Tibial nerve (tissue), 4 donors: Measurements from ENCODE around the gene FBN1. TPM values are rescaled to one million over a fixed set of nuclear protein-coding genes. Genes with fewer than 3 reads are reported as not detected.
A peak's percentile ranks its signal among the peaks of the same experiment; 100 is the strongest.

Source experiments
- DNase-seq, 2 donors: peaks; one replicate each; pipeline ENCODE4 v3.0.0-alpha.2; 2019; ENCODE audit warnings: low spot score in 2 of 2
- H3K27ac ChIP-seq, 4 donors: fragments of 200-600 bp; sonication (generic) in 3 of 4; one replicate each; pipeline ENCODE4 v1.5.1; 2017 to 2019; ENCODE audit warnings: mild to moderate bottlenecking in 1 of 4
- H3K27me3 ChIP-seq, 2 donors: fragments of 200-600 bp; sonication (generic) in 1 of 2; one replicate each; pipeline versions ENCODE4 v1.5.1 to v1.6.0; 2017 to 2019
- H3K36me3 ChIP-seq, 3 donors: fragments of 200-600 bp; sonication (generic); one replicate each; pipeline ENCODE4 v1.5.1; 2018 to 2019
- H3K4me1 ChIP-seq, 4 donors: fragments of 200-600 bp; sonication (generic) in 3 of 4; one replicate each; pipeline ENCODE4 v1.5.1; 2017 to 2019
- H3K4me3 ChIP-seq, 4 donors: fragments of 200-600 bp; sonication (generic) in 3 of 4; one replicate each; pipeline ENCODE4 v1.5.1; 2017 to 2019; ENCODE audit warnings: mild to moderate bottlenecking in 1 of 4, moderate library complexity in 1 of 4
- H3K9me3 ChIP-seq, 4 donors: fragments of 200-600 bp; sonication (generic) in 3 of 4; one replicate each; pipeline ENCODE4 v1.5.1; 2017 to 2019
- CTCF ChIP-seq, 5 experiments: fragments of 200-600 bp in 3 of 5; fragments of 450-650 bp in 2 of 5; sonication (generic) in 3 of 5; IDR thresholded peaks; one replicate each; pipeline ENCODE4 v1.5.1; 2016 to 2019; ENCODE audit warnings: antibody characterized with exemption in 5 of 5, mild to moderate bottlenecking in 3 of 5, moderate library complexity in 2 of 5
- EP300 ChIP-seq, 2 donors: sonication (generic); formaldehyde crosslinking; IDR thresholded peaks; one replicate each; pipeline ENCODE4 v1.6.1; 2017; ENCODE audit warnings: antibody characterized with exemption in 2 of 2, mild to moderate bottlenecking in 1 of 2
- POLR2A ChIP-seq, 2 donors: fragments of 450-650 bp; IDR thresholded peaks; one replicate each; pipeline ENCODE4 v1.6.1; 2017; ENCODE audit warnings: antibody characterized with exemption in 2 of 2, mild to moderate bottlenecking in 2 of 2, moderate library complexity in 2 of 2
- WGBS, 2 donors: methylation state at CpG; one replicate each; pipeline ENCODE4 v1.1.5; 2018; 5-methylcytosine and 5-hydroxymethylcytosine counted together
- total RNA-seq, 4 donors: library from RNA; depleted of rRNA; stranded (reverse); fragments of >200 nt; gene quantifications; one replicate each; pipeline ENCODE4 v1.1.0, GENCODE V29; 2016

The FBN1 gene
- total RNA-seq, 4 donors from 2014 or later: 144 to 293 (median 234) TPM

- H3K36me3 ChIP-seq: peaks cover 0 to 92% (median 0%) of the 10 kb centered on the region in 3 donors
- peaks cover 0 to 1% (median 0%) of the 10 kb centered on the region in 4 donors for H3K4me1 ChIP-seq
- no peak overlapping the region for H3K27ac ChIP-seq
- no peak for DNase-seq
- H3K9me3 ChIP-seq: no peaks in the 10 kb centered on the region
- no peaks in the 10 kb centered on the region for H3K27me3 ChIP-seq
- no peak for TF ChIP-seq EP300 (IDR thresholded peaks at IDR 0.05)
- TF ChIP-seq CTCF (IDR thresholded peaks at IDR 0.05): no peak
- no peak for TF ChIP-seq POLR2A (IDR thresholded peaks at IDR 0.05)
- no peak overlapping the region for H3K4me3 ChIP-seq
These were observed 145.5 kb downstream of the FBN1 start for GRCh38 chr15:48499978-48500377.

DNA sequence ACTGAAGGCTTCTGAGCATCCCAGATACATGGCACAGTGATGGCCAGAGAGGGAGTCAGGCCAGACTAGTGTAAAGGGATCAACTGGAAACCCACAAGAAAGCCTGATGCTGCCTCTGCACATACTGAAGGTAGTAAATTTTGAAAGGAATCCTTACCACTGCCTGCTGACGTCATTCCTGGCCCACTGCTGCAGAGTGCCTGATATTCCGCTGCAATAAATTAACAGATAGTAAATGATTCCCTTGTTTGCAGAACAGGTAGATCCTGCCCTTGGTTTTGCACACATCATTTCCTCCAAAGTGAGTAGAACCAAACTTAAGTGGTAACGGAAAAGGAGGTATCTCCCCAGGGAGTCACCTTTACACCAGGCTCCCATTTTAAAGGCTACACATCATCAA lies 146.7 kb downstream of the FBN1 start:
- H3K9me3 ChIP-seq: no peaks in the 10 kb centered on the region
- H3K4me3 ChIP-seq: no peak overlapping the region
- 85 to 92% methylated on average over 3 of the region's 3 CpGs for WGBS, 2 donors
- H3K4me1 ChIP-seq: peaks cover 0 to 9% (median 0%) of the 10 kb centered on the region in 4 donors
- peaks cover 0 to 85% (median 0%) of the 10 kb centered on the region in 3 donors for H3K36me3 ChIP-seq
- H3K27ac ChIP-seq: no peak overlapping the region
- no peak for DNase-seq
- no peaks in the 10 kb centered on the region for H3K27me3 ChIP-seq
- no peak for TF ChIP-seq POLR2A (IDR thresholded peaks at IDR 0.05)
- no peak for TF ChIP-seq EP300 (IDR thresholded peaks at IDR 0.05)
- TF ChIP-seq CTCF (IDR thresholded peaks at IDR 0.05): no peak

- Histone ChIP-seq H3K27me3 (no peaks in the 10 kb centered on the region), H3K9me3 (no peaks in the 10 kb centered on the region), H3K4me1 (peaks cover 0 to 22% (median 0%) of the 10 kb centered on the region in 4 donors), H3K36me3 (peaks cover 0 to 85% (median 5%) of the 10 kb centered on the region in 3 donors), H3K4me3 (no peak overlapping the region), H3K27ac (peak overlapping the region in 2 of 4 donors; percentile 45 to 54)
- no peak for TF ChIP-seq POLR2A (IDR thresholded peaks at IDR 0.05)
- TF ChIP-seq CTCF (IDR thresholded peaks at IDR 0.05): no peak
- TF ChIP-seq EP300 (IDR thresholded peaks at IDR 0.05): no peak
- DNase-seq: no peak
- 78 to 84% methylated on average over 2 of the region's 2 CpGs for WGBS, 2 donors
These were observed 150.9 kb downstream of the FBN1 start for GRCh38 chr15:48494631-48495030.

DNA sequence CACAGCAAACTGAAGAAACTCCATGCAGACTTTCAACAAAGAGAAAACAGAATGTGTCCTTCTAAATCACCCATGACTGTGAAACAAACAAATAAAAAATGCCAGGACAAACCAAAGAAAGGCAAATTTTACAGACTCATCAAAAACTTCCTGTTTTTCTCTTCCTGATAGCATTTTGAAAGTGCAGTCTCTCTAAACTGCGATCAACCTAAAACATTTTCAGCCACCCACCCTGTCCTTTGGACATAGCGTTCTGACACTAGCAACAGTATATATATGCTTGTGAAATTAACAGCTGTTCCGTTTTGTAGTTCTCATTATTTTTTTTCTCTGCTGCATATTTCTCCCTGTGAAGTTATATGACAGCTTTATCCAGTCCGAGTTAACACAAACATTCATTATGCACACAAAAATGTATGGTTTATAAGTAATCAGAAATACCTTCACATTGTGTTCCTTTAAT lies 151.7 kb downstream of the FBN1 start:
- H3K36me3 ChIP-seq: peaks cover 0 to 85% (median 5%) of the 10 kb centered on the region in 3 donors
- no peaks in the 10 kb centered on the region for H3K27me3 ChIP-seq
- peak overlapping the region in 3 of 4 donors; percentile 12 to 34 (median 32) for H3K27ac ChIP-seq
- H3K4me3 ChIP-seq: no peak overlapping the region
- H3K9me3 ChIP-seq: no peaks in the 10 kb centered on the region
- H3K4me1 ChIP-seq: peaks cover 0 to 22% (median 0%) of the 10 kb centered on the region in 4 donors
- TF ChIP-seq POLR2A (IDR thresholded peaks at IDR 0.05) (no peak), CTCF (IDR thresholded peaks at IDR 0.05) (no peak), EP300 (IDR thresholded peaks at IDR 0.05) (no peak)
- DNase-seq: no peak
- 62 to 71% methylated on average over 4 of the region's 4 CpGs for WGBS, 2 donors

- peaks cover 0 to 85% (median 5%) of the 10 kb centered on the region in 3 donors for H3K36me3 ChIP-seq
- no peak for TF ChIP-seq POLR2A (IDR thresholded peaks at IDR 0.05)
- peak in 1 of 2 donors; percentile 32 for TF ChIP-seq EP300 (IDR thresholded peaks at IDR 0.05)
- H3K27me3 ChIP-seq: no peaks in the 10 kb centered on the region
These were observed 152.3 kb downstream of the FBN1 start for GRCh38 chr15:48493084-48493762.

More at GRCh38 chr15:48493084-48493762, 152.3 kb downstream of the FBN1 start:
- no peak for DNase-seq
- H3K27ac ChIP-seq: peak overlapping the region in 3 of 4 donors; percentile 12 to 39 (median 32)
- WGBS, 2 donors: 55 to 61% methylated on average over 1 of the region's 1 CpG
- H3K4me3 ChIP-seq: no peak overlapping the region
- no peaks in the 10 kb centered on the region for H3K9me3 ChIP-seq
- peaks cover 0 to 22% (median 0%) of the 10 kb centered on the region in 4 donors for H3K4me1 ChIP-seq
